Upper lobe of left lung (tissue), 6 donors: ENCODE data around the gene CHST11. TPM values are rescaled to one million over a fixed set of nuclear protein-coding genes. Genes with fewer than 3 reads are reported as not detected.

Experiments used
- ATAC-seq, 2 donors: fragments of 200-7000 bp; cut with Tn5 transposase; one replicate each; pipeline ENCODE4 v1.9.1; 2022; ENCODE audit warnings: mild to moderate bottlenecking in 2 of 2, moderate library complexity in 2 of 2; ENCODE audit not compliant: low FRiP score in 2 of 2
- DNase-seq, 2 donors: peaks; one replicate each; pipeline ENCODE4 v3.0.0-alpha.2; 2019 to 2020
- H3K27ac ChIP-seq, 4 donors: fragments of 200-600 bp; sonication (generic); one replicate each; pipeline ENCODE4 v1.5.1; 2016 to 2019
- H3K27me3 ChIP-seq, 4 donors: fragments of 200-600 bp; sonication (generic); one replicate each; pipeline ENCODE4 v1.5.1; 2017 to 2019
- H3K36me3 ChIP-seq, 4 donors: fragments of 200-600 bp; sonication (generic); one replicate each; pipeline ENCODE4 v1.5.1; 2016 to 2019
- H3K4me1 ChIP-seq, 4 donors: fragments of 200-600 bp; sonication (generic); one replicate each; pipeline ENCODE4 v1.5.1; 2018 to 2019
- H3K4me3 ChIP-seq, 4 donors: fragments of 200-600 bp; sonication (generic); one replicate each; pipeline ENCODE4 v1.5.1; 2017 to 2019; ENCODE audit warnings: mild to moderate bottlenecking in 2 of 4, moderate library complexity in 1 of 4
- H3K9me3 ChIP-seq, 4 donors: fragments of 200-600 bp; sonication (generic); one replicate each; pipeline ENCODE4 v1.5.1; 2018 to 2019
- EP300 ChIP-seq, 4 donors: sonication (generic); formaldehyde crosslinking; IDR thresholded peaks; one replicate each; pipeline ENCODE4 v1.5.1; 2017; ENCODE audit warnings: antibody characterized with exemption in 4 of 4, control low read depth in 2 of 4
- POLR2A ChIP-seq, 4 donors: fragments of 450-650 bp; IDR thresholded peaks; one replicate each; pipeline ENCODE4 v1.5.1; 2016 to 2017; ENCODE audit warnings: antibody characterized with exemption in 4 of 4, mild to moderate bottlenecking in 2 of 4
- POLR2AphosphoS5 ChIP-seq, 2 donors: sonication (generic); formaldehyde crosslinking; IDR thresholded peaks; one replicate each; pipeline ENCODE4 v1.5.1; 2017; ENCODE audit warnings: antibody characterized with exemption in 2 of 2
- WGBS, 2 donors: methylation state at CpG; one replicate each; pipeline ENCODE4 v1.1.5; 2017 to 2018; 5-methylcytosine and 5-hydroxymethylcytosine counted together
- total RNA-seq, 6 donors: library from RNA; depleted of rRNA in 4 of 6; stranded (reverse); fragments of >200 nt in 4 of 6; gene quantifications; one replicate each; pipeline versions ENCODE4 v1.1.0 to v1.2.1, GENCODE V29; 2016 to 2021
- TF ChIP-seq, protein P1 (sequence below), 6 experiments: fragments of 450-650 bp in 4 of 6; fragments of 200-600 bp in 2 of 6; sonication (generic) in 2 of 6; IDR thresholded peaks; one replicate each; pipeline ENCODE4 v1.5.1; 2016 to 2019; ENCODE audit warnings: antibody characterized with exemption in 6 of 6
- donor health status: DM: no; HTN: no; CAD: no; lungs with moderate emphysema.
- donor health status: DM: no; HTN: yes; CAD: no; lungs with severe emphysema.

Gene CHST11
- total RNA-seq, 6 donors from 2014 or later = 40.4 to 234 (median 58.4) TPM

DNA sequence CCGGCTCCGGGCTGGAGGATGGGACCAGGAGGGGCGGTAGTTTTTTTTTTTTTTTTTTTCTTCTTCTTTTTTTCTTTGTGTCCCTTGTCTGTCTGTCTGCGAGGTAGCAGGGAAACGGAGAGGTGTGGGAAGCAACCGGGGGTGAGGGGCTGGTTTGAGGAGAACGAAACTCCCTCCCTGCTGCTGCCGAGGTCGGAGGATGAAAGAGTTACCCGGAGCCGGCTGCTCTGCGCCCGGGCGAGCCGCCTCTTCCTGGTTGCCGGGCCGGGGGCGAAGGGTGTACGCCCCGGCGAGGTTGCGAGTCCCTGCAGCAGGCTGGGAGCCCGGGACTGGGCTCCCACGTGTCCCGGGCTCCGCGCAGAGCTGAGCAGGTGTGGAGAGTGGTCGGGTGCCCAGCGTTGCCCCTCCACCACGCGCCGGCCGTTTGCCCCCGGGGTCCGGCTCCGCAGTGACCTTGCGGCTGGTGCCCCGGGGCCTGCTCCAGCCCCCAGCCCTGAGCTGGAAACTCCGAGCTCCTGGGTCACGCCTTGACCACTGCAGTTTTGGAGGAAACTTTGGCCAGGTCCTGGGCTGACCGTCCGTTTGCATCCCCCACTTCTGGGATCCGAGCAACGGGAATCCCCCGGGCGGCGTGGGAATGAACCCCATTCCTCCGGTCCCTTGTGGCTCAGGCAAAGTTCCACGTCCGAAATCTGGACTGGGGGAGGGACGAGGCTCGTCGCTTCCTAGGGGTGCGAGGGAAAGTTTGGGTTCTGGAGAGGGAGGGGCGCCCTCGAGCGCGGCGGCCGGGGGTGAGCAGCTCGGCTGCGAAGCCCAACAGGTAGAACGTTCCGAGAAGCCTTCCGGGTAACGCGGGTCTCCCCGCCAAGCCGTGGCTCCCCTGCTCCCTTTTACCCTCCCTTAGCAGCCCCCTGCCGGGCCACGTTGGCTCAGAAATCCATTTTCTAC is 1.3 kb downstream of the CHST11 start:
- peak overlapping the region; percentile 81 to 96 (median 90) for H3K27ac ChIP-seq
- peak overlapping the region; percentile 50 to 95 (median 80) for H3K4me3 ChIP-seq
- DNase-seq (peak; percentile 45 to 88), ATAC-seq (peak; percentile 46 to 52)
- peaks cover 31 to 49% (median 44%) of the 10 kb centered on the region in 4 donors for H3K4me1 ChIP-seq
- H3K9me3 ChIP-seq = no peaks in the 10 kb centered on the region
- TF ChIP-seq EP300 (IDR thresholded peaks at IDR 0.05) = no peak
- TF ChIP-seq, protein P1, sequence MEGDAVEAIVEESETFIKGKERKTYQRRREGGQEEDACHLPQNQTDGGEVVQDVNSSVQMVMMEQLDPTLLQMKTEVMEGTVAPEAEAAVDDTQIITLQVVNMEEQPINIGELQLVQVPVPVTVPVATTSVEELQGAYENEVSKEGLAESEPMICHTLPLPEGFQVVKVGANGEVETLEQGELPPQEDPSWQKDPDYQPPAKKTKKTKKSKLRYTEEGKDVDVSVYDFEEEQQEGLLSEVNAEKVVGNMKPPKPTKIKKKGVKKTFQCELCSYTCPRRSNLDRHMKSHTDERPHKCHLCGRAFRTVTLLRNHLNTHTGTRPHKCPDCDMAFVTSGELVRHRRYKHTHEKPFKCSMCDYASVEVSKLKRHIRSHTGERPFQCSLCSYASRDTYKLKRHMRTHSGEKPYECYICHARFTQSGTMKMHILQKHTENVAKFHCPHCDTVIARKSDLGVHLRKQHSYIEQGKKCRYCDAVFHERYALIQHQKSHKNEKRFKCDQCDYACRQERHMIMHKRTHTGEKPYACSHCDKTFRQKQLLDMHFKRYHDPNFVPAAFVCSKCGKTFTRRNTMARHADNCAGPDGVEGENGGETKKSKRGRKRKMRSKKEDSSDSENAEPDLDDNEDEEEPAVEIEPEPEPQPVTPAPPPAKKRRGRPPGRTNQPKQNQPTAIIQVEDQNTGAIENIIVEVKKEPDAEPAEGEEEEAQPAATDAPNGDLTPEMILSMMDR (IDR thresholded peaks at IDR 0.05) = peak in 2 of 6 experiments; percentile 7 to 12
- H3K36me3 ChIP-seq = no peaks in the 10 kb centered on the region
- WGBS, 2 donors = 0% methylated on average over 11 to 67 of the region's 71 CpGs
- no peaks in the 10 kb centered on the region for H3K27me3 ChIP-seq

DNA sequence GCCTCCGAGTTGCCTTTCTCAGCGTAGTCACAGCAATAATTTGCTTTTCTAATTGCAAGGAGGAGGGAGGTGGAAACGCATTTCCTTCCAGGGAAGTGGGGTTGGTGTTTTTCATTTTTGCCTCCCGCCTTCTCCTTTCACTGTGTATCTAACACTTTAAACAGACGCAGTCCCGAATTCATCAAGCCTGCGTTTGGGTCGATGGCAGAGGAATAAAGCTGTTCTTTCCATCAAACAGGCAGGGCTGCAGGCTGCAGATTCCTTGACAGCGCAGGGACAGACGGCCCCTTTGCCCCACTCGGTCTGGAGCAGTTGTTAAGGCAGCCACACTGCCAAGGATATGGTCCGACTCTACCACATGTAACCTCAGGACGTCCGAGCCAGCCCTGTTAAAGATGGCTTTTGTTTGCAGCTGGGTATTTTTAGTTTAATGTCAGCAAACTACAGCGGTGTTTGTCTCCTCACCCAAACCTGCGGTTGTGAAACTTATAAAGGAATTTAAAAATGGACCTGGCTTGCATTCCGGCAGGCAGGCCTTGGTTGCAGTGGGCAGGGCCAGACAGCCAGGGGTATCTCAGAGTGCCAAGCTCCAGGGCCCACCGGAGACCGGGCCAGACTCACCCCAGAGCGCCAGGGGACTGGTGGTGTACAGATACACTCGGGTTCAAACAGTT is 2.1 kb downstream of the CHST11 start:
- DNase-seq (peak; percentile 51 to 64), ATAC-seq (peak in 1 of 2 donors; percentile 38)
- peak overlapping the region; percentile 81 to 96 (median 90) for H3K27ac ChIP-seq
- H3K4me3 ChIP-seq = peak overlapping the region; percentile 50 to 95 (median 80)
- 2 to 8% methylated on average over 20 to 21 of the region's 21 CpGs for WGBS, 2 donors
- no peaks in the 10 kb centered on the region for H3K27me3 ChIP-seq
- TF ChIP-seq EP300 (IDR thresholded peaks at IDR 0.05) (no peak), POLR2A (IDR thresholded peaks at IDR 0.05) (peak in 1 of 4 donors; percentile 36)
- TF ChIP-seq, protein P1 (IDR thresholded peaks at IDR 0.05) = peak in 1 of 6 experiments; percentile 1
- H3K9me3 ChIP-seq = no peaks in the 10 kb centered on the region
- no peaks in the 10 kb centered on the region for H3K36me3 ChIP-seq
- peaks cover 39 to 57% (median 52%) of the 10 kb centered on the region in 4 donors for H3K4me1 ChIP-seq

- no peaks in the 10 kb centered on the region for H3K9me3 ChIP-seq
- peak overlapping the region; percentile 81 to 96 (median 90) for H3K27ac ChIP-seq
- peaks cover 45 to 63% (median 58%) of the 10 kb centered on the region in 4 donors for H3K4me1 ChIP-seq
- DNase-seq (peak in 1 of 2 donors; percentile 57), ATAC-seq (peak in 1 of 2 donors; percentile 48)
- no peaks in the 10 kb centered on the region for H3K27me3 ChIP-seq
- peak overlapping the region in 3 of 4 donors; percentile 71 to 95 (median 89) for H3K4me3 ChIP-seq
- no peaks in the 10 kb centered on the region for H3K36me3 ChIP-seq
- WGBS, 2 donors = 18 to 29% methylated on average over 5 to 7 of the region's 7 CpGs
- TF ChIP-seq, protein P1 (IDR thresholded peaks at IDR 0.05) = no peak
- TF ChIP-seq POLR2A (IDR thresholded peaks at IDR 0.05) = peak in 1 of 4 donors; percentile 3
- TF ChIP-seq EP300 (IDR thresholded peaks at IDR 0.05) = peak in 1 of 4 donors; percentile 27
- TF ChIP-seq POLR2AphosphoS5 (IDR thresholded peaks at IDR 0.05) = no peak
Measured at GRCh38 chr12:104459368-104459909, 2.7 kb downstream of the CHST11 start.

DNA sequence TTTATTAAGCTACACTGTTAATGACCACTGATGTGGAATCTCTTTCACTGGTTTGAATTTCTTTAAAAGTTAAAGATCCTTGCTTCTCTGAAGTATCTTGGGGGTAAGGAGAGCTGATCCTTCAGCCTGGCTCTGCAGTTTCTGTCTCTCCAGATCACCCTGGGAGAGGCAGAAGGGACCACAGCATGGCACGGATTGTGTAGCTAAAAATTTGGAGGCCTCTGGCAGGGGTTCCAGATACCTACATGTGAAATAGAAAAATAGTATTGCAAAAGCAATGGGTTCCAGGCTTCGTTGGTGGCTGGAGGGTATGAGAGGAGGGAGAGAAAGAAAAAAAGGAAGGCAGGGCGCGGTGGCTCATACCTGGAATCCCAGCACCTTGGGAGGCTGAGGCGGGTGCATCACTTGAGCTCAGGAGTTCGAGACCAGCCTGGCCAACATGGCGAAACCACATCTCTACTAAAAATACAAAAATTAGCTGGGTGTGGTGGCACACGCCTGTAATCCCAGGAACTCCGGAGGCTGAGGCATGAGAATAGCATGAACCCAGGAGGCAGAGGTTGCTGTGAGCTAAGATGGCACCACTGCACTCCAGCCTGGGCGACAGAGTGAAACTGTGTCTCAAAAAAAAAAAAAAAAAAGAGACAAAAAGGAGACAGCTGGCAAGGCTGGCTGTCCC is 3.4 kb downstream of the CHST11 start:
- TF ChIP-seq POLR2AphosphoS5 (IDR thresholded peaks at IDR 0.05) = no peak
- TF ChIP-seq EP300 (IDR thresholded peaks at IDR 0.05) = no peak
- no peak for TF ChIP-seq POLR2A (IDR thresholded peaks at IDR 0.05)
- TF ChIP-seq, protein P1 (IDR thresholded peaks at IDR 0.05) = no peak
- Histone ChIP-seq H3K9me3 (no peaks in the 10 kb centered on the region), H3K4me3 (peak overlapping the region in 2 of 4 donors; percentile 71 to 89), H3K4me1 (peaks cover 53 to 70% (median 65%) of the 10 kb centered on the region in 4 donors), H3K27ac (peak overlapping the region; percentile 81 to 96 (median 90)), H3K36me3 (no peaks in the 10 kb centered on the region), H3K27me3 (no peaks in the 10 kb centered on the region)
- WGBS, 2 donors = 49 to 66% methylated on average over 10 of the region's 10 CpGs
- DNase-seq = no peak
- no peak for ATAC-seq
